NCI-H2196 (cell line): ENCODE results near the gene SNCB.
"Not testable (repeated sequence)": the region's sequence is repeated elsewhere in the genome, so short reads cannot be mapped to it uniquely, and the experiment has no call there.

Experiments used
- DNase-seq: peaks from one replicate; lab custom pipeline; 2025; ENCODE audit not compliant: unreplicated experiment; lab: John Stamatoyannopoulos, UW

Gene SNCB

DNA sequence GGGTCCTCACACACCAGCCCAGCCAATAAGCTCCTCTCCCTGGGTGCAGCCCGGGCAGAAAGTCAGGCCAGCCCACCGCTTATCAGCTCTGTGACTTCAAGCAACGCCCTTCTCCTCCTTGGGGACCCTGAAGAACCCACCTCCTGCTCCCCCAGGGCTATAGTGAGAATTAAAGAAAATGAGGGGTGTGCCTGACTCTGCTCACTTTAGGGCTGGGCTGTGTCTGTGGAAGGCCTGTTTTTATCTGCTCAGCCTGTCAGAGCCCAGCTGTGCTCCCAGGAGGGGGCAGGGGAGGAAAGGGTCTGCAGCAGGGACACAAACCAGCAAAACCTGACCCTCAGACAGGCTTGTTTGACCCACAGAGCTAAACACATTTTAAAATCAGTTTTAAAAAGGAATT, 24.3 kb downstream of the SNCB start:
- DNase-seq = no peak

DNA sequence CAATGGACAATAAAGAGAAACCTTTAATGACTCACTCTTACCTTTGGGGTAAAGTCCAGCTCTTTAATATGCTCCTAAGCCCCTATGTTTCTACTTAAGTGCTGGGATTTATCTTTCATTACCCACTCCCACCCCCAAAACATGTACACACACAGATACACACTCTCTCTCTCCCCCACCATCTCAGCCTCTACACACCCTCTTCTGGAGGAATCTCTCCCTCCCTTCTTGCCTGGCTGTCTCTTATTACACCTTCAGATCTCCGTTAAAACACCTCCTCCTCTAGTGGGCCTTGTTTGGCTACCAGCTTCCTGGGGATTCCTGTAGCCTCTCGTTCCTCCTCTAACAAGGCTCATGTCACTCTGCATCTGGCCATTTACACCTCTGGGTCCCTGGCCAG, 27.2 kb downstream of the SNCB start:
- no peak for DNase-seq

DNA sequence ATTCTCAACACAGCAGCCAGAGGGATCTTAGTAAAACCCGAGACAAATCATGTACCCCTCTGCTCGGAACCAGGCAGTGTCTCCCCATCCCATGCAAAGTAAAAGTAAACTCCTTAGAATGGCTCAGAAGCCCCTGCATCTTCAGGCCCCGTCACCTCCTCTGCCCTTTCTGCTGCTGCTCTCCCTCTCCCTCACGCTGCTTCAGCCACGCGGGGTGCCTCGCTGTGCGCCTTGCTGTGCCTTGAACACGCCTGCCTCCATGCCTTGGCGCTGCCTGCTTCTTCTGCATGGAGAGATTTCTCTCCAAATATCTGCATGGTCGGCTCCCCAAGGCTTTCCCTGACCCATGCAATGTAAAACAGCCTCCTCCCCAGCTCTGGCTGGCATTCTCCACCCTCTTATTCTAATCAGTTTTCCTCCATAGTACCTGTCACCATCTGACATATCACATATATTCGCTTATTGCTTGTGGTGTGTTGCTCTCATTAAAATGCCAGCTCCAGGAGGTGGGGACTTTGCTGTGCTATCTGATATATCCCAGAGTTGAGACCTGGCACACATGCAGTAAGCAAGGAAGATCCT, 28.3 kb downstream of the SNCB start:
- no peak for DNase-seq

DNA sequence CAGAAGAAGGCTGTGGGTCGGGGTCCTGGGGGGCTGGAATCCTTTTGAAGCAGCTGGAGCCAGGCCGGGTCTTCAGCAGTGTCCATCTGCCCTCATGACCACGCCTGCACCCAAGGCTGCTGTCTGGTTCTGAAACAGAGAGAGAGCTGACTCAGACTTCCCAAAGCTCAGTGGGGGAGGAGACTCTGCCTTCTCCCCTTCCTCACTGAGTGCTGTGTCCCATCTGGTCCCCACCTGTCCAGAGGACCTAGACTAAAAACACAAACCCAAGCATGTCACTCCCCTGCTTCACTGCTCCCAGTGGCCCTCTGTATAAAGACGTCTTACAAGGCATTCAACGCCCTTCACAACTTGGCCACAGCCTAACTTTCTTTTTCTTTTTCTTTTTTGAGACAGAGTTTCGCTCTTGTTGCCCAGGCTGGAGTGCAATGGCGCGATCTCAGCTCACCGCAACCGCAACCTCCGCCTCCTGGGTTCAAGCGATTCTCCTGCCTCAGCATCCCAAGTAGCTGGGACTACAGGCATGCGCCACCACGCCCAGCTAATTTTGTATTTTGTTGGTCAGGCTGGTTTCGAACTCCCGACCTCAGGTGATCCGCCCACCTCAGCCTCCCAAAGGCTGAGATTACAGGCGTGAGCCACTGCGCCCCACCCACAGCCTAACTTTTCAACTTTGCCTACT, 30.4 kb downstream of the SNCB start:
- not testable (repeated sequence) for DNase-seq

DNA sequence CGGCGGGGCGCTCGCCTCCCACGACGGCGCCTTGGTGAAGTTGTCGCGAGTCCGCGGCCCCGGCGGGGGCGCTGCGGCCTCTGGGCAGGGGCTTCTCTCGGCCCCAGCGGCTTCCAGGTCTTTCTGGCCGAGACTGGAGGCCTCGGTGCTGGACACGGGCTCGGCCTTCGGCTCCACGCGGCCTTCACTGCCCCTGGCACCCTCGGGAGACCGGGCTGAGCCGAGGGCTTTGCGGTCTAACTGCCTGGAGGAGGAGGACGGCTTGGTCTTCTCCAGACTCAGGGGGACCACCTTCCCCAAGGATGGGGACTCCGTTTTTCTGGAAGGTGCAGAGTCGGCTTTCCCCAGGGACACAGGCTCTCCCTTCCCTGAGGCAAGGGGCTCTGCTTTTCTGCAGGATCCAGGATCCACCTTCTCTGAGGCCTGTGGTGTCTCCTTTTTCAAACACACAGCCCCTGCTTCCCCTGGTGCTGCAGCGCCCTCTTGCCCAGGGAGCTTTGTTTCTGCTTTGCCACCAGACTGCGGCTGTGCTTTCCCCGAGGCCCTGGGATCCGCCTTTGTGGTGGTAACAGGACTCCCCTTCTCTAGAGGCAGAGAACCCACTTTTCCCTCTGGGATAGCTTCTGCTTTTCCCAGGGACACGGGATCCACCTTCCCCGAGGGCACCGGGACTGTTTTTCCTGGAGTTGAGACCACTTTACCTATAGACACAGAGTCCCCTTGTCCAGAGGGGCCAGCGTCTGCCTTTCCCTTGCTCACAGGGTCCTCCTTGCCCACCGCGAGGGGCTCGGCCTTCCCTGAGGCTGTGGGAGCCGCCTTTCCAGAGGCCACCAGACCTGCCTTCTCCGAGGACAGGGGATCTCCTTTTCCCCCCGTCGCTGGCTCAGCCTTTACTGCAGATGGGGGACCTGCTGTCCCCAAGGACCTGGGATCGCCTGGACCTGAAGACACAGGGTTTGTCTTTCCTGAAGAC, 32.6 kb downstream of the SNCB start:
- DNase-seq = no peak

DNA sequence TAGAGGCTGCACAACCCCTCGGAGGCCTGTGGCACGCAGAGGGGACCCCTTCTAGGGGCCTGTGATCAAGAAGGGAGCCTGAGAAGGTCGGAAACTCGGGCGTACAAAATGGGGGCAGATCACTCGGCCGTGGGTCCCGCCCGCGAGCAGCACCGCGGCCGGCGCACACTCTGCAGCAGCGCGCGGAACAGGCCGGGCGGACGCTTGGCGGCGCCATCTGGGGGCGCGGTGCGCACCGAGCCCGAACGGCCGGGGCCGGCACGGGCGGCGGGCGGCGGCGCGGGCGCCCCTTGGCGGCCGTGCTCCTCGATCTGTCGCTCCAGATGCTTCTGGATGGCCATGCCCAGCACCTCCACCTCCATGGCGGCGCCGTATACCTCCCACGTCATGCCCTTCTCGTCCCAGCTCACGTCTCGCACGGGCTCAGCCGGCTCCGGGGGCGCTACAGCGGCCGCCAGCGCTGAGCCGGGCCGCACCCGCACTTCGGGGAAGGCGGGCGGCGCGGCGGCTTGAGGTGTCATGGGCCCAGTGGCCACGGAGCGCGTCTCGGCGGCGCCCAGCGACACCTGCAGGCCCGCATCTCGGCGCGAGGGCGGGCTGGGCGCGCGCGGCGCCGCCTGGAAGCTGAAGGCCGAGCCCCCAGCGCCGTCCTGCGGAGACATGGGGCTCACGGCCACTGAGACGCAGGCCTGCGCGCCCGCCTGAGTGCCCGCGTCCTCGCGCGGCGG, 33.5 kb downstream of the SNCB start:
- DNase-seq = no peak

DNA sequence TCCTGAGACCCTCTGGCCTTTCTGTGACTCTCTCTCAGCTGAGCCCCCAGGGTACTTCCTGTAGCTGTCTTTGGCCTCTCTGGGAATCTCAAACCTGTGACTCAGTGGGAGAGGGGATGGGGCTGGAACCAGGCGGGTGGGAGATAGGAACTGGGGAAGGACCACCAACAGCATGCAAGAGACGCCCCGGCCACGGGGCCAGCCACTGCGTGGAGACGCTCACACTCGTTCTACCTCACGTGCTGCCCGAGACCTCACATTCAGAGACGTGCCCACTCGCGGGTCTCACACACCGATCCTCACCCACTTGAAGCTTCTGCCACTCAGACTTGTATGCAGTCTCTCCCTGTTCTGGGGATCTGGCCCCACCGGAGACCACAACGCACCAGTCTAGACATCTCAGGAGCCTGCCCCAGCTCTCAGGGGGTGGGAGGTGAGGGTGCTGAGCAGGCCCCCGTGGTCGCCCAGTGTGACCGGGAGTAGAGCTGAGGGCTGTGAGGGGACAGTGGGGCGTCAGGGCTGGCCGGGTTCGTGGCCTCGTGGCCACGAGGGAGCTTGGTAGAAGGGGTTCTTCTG, 34.2 kb downstream of the SNCB start:
- DNase-seq = no peak

DNA sequence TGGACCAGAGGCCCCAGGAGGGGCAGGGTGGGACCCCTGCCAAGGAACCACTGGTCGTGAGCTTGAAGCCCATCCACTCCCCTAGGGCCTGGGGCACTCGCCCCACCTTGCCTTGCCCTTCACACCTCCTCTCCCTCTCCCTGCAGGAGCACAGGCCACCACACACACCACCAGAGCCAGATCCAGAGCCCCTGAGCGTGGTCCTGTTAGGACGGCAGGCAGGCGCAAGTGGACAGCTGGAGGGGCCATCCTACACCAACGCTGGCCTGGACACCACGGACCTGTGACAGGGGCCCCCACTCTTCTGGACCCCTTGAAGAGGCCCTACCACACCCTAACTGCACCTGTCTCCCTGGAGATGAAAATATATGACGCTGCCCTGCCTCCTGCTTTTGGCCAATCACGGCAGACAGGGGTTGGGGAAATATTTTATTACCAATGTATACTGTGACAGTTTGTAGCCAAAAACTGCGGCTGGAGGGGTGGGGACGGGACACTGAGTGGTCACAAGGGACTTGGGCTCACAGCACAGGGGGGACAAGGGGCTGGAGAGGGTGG, 34.9 kb downstream of the SNCB start:
- no peak for DNase-seq

DNA sequence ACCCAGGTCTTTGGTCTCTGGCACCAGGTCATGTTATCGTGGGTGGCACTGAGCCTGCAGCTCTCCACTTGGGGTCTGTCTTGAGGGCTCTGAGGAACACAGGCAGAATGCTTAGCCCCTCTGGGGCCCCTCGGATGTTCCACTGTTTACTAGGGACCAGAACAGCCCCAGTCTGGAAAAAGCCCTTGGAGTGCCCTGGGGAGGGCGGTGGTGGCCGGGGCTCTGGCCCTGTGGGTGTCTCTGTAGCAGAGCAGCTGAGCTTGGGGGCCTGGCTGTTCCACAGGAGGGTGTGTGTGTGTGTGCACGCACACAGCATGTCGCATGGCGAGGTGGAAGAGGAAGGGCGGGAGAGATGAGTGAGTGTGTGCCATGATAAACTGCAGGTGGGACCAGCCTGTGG, 35.8 kb downstream of the SNCB start:
- no peak for DNase-seq

DNA sequence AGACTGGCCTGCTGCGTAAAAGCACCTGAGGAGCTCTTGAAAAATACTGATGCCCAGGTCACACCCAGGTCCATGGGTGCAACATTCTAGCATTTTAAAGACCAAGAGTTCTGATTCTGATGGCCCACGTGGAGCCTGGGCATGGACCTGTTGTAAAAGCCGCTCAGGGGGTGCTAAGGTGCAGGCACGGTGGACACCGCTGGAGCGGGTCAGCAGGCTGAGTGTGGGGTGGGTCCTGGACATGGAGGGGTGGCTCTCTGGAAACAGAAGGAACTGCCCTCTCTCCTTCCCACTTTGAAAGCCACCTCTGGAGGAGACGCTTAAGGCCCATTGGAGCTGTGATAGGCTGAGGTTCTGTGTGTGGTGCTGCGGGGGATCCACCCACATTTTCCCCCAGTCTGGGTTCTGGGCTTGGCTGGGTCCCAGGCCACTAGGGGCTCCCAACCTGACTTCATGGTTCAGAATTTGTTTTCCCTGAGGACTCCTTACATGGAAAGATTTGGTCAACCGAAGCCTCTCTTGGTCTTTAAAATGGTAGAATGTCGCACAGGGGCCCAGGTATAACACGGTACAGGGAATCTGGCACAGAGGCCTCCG, 37.0 kb downstream of the SNCB start:
- no peak for DNase-seq

DNA sequence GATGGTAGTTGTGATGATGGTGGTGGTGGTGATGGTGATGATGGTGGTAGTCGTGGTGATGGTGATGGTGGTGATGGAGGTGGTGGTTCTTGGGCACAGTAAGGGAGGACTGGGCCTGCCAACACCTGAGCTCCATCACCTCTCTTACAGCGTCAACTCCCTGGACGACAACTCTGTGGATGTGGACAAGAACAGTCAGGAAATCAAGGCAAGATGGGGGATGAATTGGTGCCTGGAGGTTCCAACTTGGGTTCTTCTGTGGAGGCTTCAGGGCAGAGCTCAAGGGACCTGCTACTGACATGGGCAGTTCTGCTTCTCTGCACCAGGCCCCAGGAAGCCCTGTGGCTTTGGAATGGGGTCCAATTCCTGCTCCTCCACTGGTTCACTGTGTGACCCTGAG, 37.8 kb downstream of the SNCB start:
- DNase-seq = no peak

DNA sequence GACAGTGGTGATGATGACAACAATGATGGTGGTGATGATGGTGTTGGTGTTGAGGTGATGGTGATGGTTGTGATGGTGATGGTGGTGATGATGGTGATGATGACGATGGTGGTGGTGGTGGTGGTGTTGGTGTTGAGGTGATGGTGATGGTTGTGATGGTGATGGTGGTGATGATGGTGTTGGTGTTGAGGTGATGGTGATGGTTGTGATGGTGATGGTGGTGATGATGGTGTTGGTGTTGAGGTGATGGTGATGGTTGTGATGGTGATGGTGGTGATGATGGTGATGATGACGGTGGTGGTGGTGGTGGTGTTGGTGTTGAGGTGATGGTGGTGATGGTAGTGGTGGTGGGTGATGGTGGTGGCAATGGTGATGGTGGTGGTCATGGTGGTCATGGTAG, 38.7 kb downstream of the SNCB start:
- not testable (repeated sequence) for DNase-seq

DNA sequence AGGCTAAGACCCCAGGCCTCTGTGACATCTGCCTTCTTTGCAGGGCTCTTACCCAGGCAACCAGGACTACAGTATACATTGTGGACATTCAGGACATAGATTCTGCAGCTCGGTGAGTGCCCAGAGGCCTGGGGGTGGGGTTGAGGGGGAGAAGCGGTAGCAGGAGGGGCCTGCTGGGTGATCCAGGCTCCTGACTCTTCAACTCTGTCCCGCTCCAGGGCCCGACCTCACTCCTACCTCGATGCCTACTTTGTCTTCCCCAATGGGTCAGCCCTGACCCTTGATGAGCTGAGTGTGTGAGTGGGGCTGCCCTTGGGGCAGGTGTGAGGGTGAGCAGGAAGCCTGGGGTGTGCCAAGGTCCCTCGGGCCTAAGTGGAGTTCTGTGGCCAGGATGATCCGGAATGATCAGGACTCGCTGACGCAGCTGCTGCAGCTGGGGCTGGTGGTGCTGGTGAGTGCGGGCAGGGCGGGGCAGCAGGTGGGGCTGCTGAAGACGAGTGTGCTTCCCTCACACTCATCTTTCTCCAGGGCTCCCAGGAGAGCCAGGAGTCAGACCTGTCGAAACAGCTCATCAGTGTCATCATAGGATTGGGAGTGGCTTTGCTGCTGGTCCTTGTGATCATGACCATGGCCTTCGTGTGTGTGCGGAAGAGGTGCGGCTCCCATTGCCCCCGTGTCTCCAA, 40.2 kb downstream of the SNCB start:
- DNase-seq = no peak

DNA sequence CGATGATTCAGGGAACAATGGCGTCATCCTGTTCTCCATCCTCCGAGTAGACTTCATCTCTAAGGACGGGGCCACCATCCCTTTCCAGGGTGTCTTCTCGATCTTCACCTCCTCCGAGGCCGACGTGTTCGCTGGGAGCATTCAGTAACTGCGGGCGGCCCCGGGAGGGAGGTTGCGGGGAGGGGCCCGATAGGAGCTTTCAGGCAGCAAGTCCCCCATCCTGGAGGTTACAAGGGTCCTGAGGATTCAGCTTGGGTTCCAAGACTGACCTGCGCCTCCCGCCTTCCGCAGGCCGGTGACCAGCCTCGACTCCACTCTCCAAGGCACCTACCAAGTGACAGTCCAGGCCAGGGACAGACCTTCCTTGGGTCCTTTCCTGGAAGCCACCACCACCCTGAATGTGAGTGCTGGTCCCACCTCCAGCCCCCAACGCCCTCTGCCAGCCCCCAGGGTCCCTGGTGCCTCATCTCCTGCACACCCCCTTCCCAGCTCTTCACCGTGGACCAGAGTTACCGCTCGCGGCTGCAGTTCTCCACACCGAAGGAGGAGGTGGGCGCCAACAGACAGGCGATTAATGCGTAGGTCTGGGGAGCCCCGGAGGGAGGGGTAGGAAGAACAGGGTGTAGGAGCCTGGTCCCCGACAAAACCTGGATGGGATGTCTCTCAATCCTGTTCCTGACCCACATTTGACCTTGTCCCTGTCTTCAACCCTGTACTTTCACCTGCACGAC, 41.1 kb downstream of the SNCB start:
- no peak for DNase-seq

DNA sequence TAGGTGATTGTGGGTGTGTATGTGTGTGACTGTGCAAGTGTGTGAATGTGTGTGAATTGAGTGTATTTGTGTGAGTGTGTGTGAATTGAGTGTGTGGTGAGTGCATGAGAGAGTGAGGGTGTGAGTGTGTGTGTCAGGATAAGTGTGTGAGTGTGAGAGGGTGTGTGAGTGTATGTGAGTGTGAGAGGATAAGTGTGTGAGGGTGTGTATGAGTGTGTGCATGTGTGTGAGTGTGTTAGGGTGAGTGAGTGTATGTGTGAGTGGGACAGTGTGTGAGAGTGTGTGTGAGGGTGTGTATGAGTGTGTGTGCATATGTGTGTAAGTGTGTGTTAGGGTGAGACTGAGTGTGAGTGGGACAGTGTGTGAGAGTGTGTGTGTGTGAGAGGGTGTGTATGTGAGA, 42.0 kb downstream of the SNCB start:
- DNase-seq = no peak

DNA sequence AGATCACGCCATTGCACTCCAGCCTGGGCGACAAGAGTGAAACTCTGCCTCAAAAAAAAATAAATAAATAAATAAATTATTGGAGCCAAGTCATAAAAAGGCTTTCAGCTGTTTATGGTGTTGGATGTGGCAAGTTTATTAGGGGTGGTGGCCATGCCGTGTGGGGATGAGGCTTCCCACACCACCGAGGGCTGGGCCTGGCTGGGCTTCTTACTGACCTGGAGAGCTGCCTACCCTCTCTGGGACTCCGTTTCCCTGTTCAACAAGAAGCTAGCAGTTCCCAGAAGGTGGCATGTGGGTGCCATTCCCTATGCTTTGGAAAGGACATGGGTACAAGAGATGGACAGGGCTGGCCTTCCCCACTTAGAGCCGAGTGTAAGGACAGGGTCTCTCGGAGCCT, 42.9 kb downstream of the SNCB start:
- no peak for DNase-seq

DNA sequence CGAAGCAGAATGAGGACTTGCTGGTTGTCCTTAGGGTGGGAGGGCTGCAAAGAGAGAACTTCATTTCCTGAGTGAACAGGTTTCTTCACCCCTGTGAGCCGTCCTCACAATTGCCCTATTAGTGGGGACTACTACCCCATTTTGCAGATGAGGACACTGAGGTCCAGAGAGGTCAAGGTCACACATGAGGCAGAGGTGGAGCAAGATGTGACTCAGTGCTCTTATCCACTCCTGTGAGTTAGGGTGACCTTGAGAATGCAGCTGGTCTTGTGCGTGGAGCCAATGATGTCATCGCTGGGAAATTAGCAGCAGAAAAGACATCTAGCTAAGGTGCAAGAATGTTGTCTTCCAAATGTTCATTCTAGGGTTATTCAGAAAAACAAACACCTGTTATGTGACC, 47.3 kb downstream of the SNCB start:
- no peak for DNase-seq

DNA sequence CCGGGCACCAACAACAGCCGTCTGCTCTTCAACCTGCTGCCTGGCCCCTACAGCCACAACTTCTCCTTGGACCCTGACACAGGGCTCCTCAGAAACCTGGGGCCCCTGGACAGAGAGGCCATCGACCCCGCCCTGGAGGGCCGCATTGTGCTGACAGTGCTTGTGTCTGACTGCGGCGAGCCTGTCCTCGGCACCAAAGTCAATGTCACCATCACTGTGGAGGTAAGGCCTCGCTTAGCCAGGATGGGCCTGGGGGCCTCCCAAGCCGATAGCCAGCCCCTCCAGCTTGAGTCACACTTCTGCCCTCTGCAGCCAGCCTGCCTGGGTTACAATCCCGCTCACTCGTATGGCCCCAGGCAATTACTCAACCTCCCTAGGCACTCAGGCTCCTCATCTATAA, 49.0 kb downstream of the SNCB start:
- no peak for DNase-seq

DNA sequence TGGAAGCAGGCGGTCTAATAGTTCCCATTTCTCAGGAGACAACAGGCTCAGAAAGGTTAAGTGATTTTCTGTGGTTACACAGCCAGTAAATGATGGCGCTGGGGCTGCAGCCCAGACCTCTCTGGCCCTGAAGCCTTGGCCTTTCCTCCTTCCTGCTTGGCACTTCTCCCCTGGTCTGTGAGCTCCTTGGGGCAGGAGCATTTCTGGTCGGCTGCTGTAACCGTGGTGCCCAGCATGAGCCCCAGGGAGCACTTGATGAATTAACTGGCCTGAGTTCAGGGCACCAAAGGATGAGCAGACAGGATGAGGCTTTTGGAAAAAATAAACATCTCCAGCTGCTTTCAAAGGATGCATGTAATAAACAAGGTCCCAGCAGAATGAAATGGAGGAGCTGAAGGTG, 51.0 kb downstream of the SNCB start:
- no peak for DNase-seq
